DOHH2 (cell line): ENCODE measurements around the gene HIBCH.
"Not testable (repeated sequence)": the region's sequence is repeated elsewhere in the genome, so short reads cannot be mapped to it uniquely, and the experiment has no call there.

Source experiments
- CTCF ChIP-seq: fragments of 200-600 bp; sonication (generic); IDR thresholded peaks from one replicate; pipeline ENCODE4 v1.5.1; 2014; ENCODE audit warnings: antibody characterized with exemption, mild to moderate bottlenecking, low read depth, low read length; ENCODE audit not compliant: poor library complexity, severe bottlenecking
- EZH2phosphoT487 ChIP-seq: fragments of 200-600 bp; sonication (generic); IDR thresholded peaks from 2 replicates; pipeline ENCODE4 v1.6.1; 2017; ENCODE audit warnings: borderline replicate concordance, mild to moderate bottlenecking, antibody characterized with exemption, low read length, moderate library complexity, mixed read lengths

DNA sequence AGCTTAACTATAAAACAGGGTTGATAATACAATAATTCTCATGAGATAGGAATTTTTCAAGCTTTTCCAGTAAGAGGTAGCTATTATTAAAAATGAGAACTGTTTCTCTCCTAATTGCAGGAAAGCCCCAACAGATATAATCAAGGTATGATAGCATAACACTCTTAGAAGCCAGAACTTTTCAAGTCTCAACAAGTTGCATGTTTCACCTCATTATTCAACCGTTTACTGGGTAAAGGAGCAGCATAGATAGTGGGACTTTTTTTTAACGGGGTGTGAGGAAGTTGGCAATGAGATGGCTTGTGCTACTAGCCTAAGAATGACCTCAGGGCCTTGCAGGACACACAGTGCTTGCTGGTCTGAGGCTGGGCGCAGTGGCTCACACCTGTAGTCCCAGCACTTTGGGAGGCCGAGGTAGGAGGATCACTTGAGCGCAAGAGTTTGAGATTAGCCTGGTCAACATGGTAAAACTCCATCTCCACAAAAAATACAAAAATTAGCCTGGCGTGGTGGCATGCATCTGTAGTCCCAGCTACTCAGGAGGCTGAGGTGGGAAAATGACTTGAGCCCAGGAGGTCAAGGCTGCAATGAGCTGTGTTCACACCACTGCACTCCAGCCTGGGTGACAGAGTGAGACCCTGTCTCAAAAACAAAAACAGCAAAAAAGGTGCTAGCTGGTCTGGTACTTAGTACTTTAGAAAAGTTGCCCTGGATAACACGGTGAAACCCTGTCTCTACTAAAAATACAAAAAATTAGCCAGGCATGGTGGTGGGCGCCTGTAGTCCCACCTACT is 39.2 kb upstream of the HIBCH start:
- TF ChIP-seq CTCF, EZH2phosphoT487: not testable (repeated sequence)
